LHCN-M2 (cell line): ENCODE results near the gene FANCF. TPM values are rescaled to one million over a fixed set of nuclear protein-coding genes. Genes with fewer than 3 reads are reported as not detected.
"Not testable (repeated sequence)": the region's sequence is repeated elsewhere in the genome, so short reads cannot be mapped to it uniquely, and the experiment has no call there.

Experiments used
- DNase-seq: peaks from one replicate; pipeline ENCODE4 v3.0.0-alpha.2; 2012; ENCODE audit warnings: low read depth
- polyA plus RNA-seq: library from polyadenylated mRNA; unstranded; fragments of >200 nt; gene quantifications from one replicate; pipeline ENCODE4 v1.2.1, GENCODE V29; 2012; ENCODE audit warnings: missing spikeins
- total RNA-seq: library from RNA; depleted of rRNA; stranded (reverse); fragments of >200 nt; gene quantifications from 2 replicates; pipeline ENCODE4 v1.2.3, GENCODE V29; 2014; rRNA removed

Gene FANCF, protein sequence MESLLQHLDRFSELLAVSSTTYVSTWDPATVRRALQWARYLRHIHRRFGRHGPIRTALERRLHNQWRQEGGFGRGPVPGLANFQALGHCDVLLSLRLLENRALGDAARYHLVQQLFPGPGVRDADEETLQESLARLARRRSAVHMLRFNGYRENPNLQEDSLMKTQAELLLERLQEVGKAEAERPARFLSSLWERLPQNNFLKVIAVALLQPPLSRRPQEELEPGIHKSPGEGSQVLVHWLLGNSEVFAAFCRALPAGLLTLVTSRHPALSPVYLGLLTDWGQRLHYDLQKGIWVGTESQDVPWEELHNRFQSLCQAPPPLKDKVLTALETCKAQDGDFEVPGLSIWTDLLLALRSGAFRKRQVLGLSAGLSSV
- total RNA-seq = 8.6 and 9.1 TPM in 2 replicates
- polyA plus RNA-seq = 3.1 TPM

GRCh38 chr11:22625448-22626287 lies at the start of gene FANCF:
Gene FANCF, minus strand, starts transcription at chr11:22625823. Its CDS starts 13 bp downstream, at chr11:22625810.
- peak; percentile 98 for DNase-seq

- DNase-seq = no peak
Observed at GRCh38 chr11:22674470-22675439, 49.1 kb upstream of the FANCF start.

GRCh38 chr11:22671751-22672150 lies 46.1 kb upstream of the FANCF start:
- DNase-seq = no peak

GRCh38 chr11:22670830-22671229 lies 45.2 kb upstream of the FANCF start:
- peak; percentile 5 for DNase-seq

DNA sequence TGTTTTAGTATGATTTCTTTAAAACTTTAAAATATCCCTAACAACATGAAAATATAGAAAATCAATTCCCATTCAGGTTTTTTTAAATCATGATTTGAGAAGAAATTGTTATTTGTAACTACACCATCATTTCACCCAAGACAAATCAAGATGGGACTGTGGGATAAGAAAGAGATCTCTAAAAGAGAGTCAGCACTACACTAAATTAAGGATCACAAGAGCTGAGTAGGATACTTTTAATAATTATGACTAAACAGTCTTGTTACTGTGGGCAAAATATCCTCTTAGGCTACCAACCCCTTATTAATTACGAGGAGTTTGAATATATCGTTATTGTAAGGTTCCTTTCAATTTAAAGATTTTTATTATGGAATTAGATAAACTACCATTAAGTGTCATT lies 43.7 kb upstream of the FANCF start:
- DNase-seq = no peak

DNA sequence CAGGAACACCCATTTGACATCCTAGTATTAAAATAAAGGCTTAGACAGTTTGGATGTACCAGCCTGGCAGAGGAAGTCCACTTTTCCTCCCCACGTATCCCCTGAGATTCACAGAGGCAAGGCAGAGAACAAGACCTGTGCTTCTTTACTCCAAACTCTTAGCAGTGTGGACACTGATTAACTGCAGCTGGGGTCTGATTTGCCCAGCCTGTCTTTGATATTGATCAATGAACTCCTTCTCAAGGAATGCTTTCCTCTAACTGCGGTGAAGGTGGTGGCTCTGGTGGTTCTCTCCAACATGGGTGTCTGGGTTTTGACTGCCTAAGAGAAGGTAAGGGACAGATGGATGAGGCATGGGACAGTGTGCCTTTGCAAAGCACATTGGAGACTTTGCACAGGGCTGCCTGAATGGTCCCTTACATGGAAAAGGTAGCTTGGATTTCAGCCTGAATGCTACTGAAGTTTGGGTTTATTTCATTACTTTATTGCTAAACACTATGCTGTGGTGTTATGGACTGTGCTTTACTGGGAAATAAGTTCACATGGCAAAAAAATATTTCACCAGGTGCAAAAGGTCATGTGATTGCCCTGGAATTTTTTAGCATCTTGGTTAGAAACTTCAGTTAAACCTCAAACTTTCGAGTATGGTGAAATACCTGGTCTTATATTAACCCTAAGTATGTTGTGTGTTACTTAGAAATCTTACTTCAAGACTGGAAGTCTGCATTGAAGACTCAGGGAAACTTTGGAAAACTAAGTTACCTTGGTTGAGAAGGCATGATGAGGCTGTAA lies 42.6 kb upstream of the FANCF start:
- no peak for DNase-seq

DNA sequence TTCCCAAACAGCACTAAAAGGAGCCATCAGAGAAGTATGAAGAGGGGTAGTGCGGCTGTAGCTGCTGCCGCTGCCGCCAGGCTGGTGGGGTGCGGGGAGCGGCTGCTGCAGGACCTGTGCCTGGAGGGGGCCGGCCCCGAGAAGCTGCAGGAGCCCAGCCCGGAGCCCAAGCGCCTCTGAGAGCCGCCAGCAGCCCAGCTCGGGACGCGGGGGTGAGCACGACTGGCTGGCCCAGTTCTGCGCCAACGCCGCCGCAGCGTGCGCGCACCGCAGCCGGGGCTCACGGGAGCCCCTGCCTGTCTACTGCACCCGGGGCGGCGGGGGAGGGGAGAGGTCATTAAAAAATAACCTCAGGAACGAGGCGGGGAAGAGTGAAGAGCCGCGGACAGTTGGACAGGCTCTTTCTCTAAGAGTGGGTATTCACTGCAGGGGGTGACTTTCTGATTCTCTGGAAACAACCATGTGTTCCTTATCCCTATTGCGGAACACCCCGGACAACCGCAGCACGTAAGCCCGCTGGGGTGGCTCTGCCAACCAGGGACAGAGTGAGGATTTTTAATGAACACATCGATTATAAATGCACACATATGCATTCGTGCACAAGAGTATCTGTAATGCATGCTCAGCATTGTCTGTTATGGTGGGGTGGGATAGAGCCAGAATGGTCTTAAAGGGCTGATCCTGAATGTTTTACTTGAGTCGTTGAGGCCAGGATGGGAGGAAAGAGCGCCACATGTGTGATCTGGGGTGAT lies 41.2 kb upstream of the FANCF start:
- DNase-seq = no peak

DNA sequence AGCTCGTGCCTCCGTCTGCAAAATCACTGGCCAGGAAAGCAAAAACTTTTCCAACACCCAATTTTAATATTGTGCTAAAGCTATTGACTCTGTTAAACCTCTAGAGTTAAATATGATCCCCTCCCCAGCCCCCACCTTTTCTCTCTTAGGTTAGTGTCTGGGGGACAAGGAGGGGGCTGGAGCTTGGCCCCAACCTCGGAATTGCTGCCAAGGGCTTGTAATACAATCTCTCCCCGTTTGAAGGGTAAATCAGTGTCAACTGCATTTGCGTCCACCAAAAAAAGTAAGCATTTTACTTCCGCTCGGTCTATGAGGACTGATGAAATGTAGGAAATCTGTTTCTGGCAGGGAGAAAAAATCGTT lies 40.7 kb upstream of the FANCF start, which contains the start of gene GAS2:
TSS of gene GAS2 (plus strand) at position 287 of the 363 bp plus-strand sequence. CDS start 8,259 bp downstream, outside the sequence.
- DNase-seq = no peak

DNA sequence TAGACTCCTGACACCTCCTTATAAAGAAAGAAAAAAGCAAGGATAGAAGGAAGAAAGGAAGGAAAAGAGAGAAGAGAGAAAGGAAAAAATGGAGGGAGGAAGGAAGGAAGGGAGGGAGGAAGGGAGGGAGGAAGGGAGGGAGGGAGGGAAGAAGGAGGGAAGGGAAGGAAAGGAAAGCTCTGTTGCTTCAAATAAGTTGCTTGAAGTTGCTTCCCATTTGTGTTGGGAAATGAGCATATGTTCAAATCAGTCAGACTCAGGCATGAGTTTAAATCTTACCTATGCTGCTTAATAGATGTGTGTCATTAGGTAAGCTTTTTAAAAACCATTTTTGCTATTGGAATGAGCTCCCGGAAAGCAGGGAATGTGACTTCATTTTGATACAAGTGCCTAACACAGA lies 34.2 kb upstream of the FANCF start:
- no peak for DNase-seq

- DNase-seq = no peak
Observed at GRCh38 chr11:22657101-22657694, 31.6 kb upstream of the FANCF start.

DNA sequence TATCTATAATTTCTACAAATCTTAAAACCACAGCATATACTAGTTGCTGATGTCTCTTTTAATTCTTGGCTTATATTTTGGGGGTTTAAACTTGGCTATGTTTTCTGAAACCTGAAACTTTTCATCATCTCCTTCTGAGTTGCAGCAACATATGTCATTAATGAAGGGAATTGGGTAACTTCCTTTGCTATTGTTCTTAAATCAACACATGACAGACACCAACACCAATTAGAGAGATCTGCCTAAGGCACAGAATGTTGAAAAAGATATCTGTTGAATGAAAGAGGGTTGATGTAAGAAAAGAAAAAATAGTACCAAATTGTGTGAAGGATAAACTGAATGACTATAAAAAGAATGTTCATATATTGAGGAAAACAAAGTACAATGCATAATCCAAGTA lies 30.5 kb upstream of the FANCF start:
- no peak for DNase-seq

DNA sequence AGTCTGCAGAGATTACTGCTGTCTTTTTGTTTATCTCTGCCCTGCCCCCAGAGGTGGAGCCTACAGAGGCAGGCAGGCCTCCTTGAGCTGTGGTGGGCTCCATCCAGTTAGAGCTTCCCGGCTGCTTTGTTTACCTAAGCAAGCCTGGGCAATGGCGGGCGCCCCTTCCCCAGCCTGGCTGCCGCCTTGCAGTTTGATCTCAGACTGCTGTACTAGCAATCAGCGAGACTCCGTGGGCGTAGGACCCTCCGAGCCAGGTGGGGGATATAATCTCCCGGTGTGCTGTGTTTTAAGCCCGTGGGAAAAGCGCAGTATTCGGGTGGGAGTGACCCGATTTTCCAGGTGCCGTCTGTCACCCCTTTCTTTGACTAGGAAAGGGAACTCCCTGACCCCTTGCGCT lies 26.7 kb upstream of the FANCF start:
- not testable (repeated sequence) for DNase-seq

DNA sequence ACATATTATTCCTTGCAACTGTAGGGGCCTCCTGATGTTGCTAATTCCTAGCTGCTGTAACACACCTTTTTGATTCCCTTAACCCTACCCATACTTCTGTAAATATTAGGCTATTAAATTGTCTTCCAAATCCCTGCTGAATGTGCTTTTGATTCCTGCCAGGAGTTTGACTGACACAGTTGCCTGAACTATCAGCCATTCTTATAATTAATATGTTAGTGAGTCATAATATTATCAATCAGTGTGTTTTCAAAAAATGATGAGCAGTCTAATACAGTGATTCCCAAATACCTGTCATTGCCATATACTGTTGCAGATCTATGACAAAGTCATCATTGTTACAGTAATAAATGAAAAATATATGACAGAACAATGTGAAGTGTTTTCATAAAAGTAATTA lies 15.9 kb upstream of the FANCF start:
- no peak for DNase-seq

DNA sequence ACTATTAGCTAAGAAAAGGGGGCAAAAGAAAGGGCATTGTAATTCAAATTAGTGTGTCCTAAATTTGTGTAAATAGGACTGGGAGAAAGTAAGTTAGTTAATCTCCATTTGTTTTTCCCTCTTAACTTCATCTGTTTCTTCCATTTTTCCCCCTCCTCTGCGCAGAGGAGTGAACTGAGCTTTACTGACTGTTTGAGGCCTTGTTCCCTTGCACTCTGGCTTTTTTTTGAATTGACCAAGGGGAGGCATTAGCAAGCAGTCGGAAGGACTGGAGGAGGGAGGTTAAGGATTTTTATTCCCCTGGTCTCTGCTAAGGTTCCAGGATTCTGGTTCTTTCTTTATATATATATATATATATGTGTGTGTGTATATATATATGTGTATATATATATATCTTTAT lies 15.2 kb upstream of the FANCF start:
- no peak for DNase-seq

DNA sequence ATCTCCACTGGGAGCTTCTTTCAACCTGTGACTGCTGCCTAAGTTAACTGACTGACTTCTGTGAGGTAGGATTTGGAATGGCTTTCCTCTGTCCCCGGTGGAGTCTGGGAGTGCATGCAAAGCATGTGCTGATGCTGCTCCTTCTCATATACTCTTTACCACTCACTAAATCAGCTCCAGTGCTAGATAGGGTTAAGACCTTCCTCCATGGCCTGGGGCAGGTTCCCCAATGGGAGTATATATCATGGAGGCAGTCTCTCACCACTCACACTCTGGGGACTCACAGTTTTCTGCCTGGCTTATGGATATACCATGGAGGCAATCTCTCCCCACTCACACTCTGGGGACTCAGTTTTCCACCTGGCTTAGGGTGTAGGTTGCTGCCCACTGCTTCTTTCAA lies 10.1 kb upstream of the FANCF start:
- no peak for DNase-seq

GRCh38 chr11:22634897-22635629 lies 9.4 kb upstream of the FANCF start:
- peak; percentile 73 for DNase-seq

- no peak for DNase-seq
Observed at GRCh38 chr11:22633354-22633902, 7.8 kb upstream of the FANCF start.

DNA sequence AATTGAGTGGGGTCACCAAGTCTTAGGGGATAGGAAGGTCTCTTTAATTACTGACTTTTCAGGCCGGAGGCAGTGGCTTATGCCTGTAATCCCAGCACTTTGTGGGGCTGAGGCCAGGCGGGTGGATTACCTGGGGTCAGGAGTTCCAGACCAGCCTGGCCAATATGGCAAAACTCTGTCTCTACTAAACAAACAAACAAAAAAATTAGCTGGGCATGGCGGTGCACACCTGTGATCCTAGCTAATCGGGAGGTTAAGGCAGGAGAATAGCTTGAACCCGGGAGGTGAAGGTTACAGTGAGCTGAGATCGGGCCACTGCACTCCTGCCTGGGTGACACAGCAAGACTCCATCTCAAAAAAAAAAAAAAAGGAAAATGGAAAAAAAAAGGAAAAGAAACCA lies 1.8 kb upstream of the FANCF start:
- no peak for DNase-seq
